GM18526 (cell line): Measurements from ENCODE around the gene RBP3.

Experiments
- POLR2A ChIP-seq: IDR thresholded peaks from 3 replicates; pipeline ENCODE4 v1.6.1; 2011; ENCODE audit not compliant: insufficient read length; ENCODE audit errors: extremely low read depth

Gene RBP3

GRCh38 chr10:47348138-47348651 is at the start of gene RBP3:
Gene RBP3 (plus strand): TSS chr10:47348363. CDS start chr10:47348485, 122 bp downstream.
- TF ChIP-seq POLR2A: no peak

GRCh38 chr10:47298715-47299114 is 49.4 kb upstream of the RBP3 start:
- TF ChIP-seq POLR2A: no peak

GRCh38 chr10:47299611-47300428 is 48.3 kb upstream of the RBP3 start, which contains the start of gene GDF10:
Gene GDF10 (plus strand): TSS chr10:47300197. CDS start chr10:47300652, 455 bp downstream.
- TF ChIP-seq POLR2A: no peak

GRCh38 chr10:47300429-47300931 is 47.7 kb upstream of the RBP3 start:
- no peak for TF ChIP-seq POLR2A

GRCh38 chr10:47301833-47302232 is 46.3 kb upstream of the RBP3 start:
- no peak for TF ChIP-seq POLR2A

- no peak for TF ChIP-seq POLR2A
Measured at GRCh38 chr10:47303105-47303504, 45.1 kb upstream of the RBP3 start.

GRCh38 chr10:47303866-47304265 is 44.3 kb upstream of the RBP3 start:
- TF ChIP-seq POLR2A: no peak

- TF ChIP-seq POLR2A: no peak
Measured at GRCh38 chr10:47305566-47305965, 42.6 kb upstream of the RBP3 start.

- TF ChIP-seq POLR2A: no peak
Measured at GRCh38 chr10:47306387-47307210, 41.6 kb upstream of the RBP3 start.

GRCh38 chr10:47307381-47307780 is 40.8 kb upstream of the RBP3 start:
- no peak for TF ChIP-seq POLR2A

GRCh38 chr10:47308775-47309174 is 39.4 kb upstream of the RBP3 start:
- no peak for TF ChIP-seq POLR2A

- no peak for TF ChIP-seq POLR2A
Measured at GRCh38 chr10:47309408-47310089, 38.6 kb upstream of the RBP3 start.

GRCh38 chr10:47310090-47310505 is 38.1 kb upstream of the RBP3 start:
- no peak for TF ChIP-seq POLR2A

GRCh38 chr10:47311193-47311931 is 36.8 kb upstream of the RBP3 start:
- TF ChIP-seq POLR2A: no peak
